Skeletal muscle satellite cell (primary cell): ENCODE measurements around the gene PC.
"Not testable (repeated sequence)": the region's sequence is repeated elsewhere in the genome, so short reads cannot be mapped to it uniquely, and the experiment has no call there.

ENCODE experiments used
- H3K27me3 ChIP-seq: 2 replicates; pipeline ENCODE4 v1.7.0; 2013; ENCODE audit warnings: low read length; ENCODE audit not compliant: control insufficient read depth, insufficient read depth
- H3K36me3 ChIP-seq: 2 replicates; pipeline ENCODE4 v1.7.0; 2013; ENCODE audit warnings: mild to moderate bottlenecking, control low read depth, low read length; ENCODE audit not compliant: insufficient read depth
- H3K4me1 ChIP-seq: 2 replicates; pipeline ENCODE4 v1.7.0; 2013; ENCODE audit warnings: low read length; ENCODE audit not compliant: control insufficient read depth, insufficient read depth
- H3K4me2 ChIP-seq: 2 replicates; pipeline ENCODE4 v1.7.0; 2013; ENCODE audit warnings: mild to moderate bottlenecking, low read length
- H3K4me3 ChIP-seq: 2 replicates; pipeline ENCODE4 v1.7.0; 2013; ENCODE audit warnings: low read length
- H3K9ac ChIP-seq: 2 replicates; pipeline ENCODE4 v1.7.0; 2013; ENCODE audit warnings: mild to moderate bottlenecking, low read depth, low read length, moderate library complexity
- H3K9me3 ChIP-seq: replicated peaks from 2 replicates; pipeline ENCODE4 v1.7.0; 2013; ENCODE audit warnings: mild to moderate bottlenecking, control low read depth, low read length

The PC gene

GRCh38 chr11:66988741-66989140 lies 30.6 kb upstream of the PC start:
- H3K4me2 ChIP-seq, H3K4me3 ChIP-seq, H3K4me1 ChIP-seq, H3K9me3 ChIP-seq, H3K36me3 ChIP-seq, H3K9ac ChIP-seq, H3K27me3 ChIP-seq: not testable (repeated sequence)

GRCh38 chr11:66987924-66988637 lies 29.9 kb upstream of the PC start:
- no peaks in the 10 kb centered on the region for H3K36me3 ChIP-seq
- H3K9ac ChIP-seq, result no peak overlapping the region
- H3K4me3 ChIP-seq, result no peak overlapping the region
- H3K9me3 ChIP-seq, result no peaks in the 10 kb centered on the region
- peaks cover 4% of the 10 kb centered on the region for H3K27me3 ChIP-seq
- H3K4me1 ChIP-seq, result peaks cover 11% of the 10 kb centered on the region
- no peak overlapping the region for H3K4me2 ChIP-seq

- Histone ChIP-seq H3K36me3 (no peaks in the 10 kb centered on the region), H3K4me3 (no peak overlapping the region), H3K9ac (no peak overlapping the region), H3K9me3 (no peaks in the 10 kb centered on the region), H3K4me2 (no peak overlapping the region), H3K27me3 (peaks cover 3% of the 10 kb centered on the region), H3K4me1 (peaks cover 13% of the 10 kb centered on the region)
Measured at GRCh38 chr11:66987158-66987620, 29.0 kb upstream of the PC start.

GRCh38 chr11:66986178-66986545 lies 28.0 kb upstream of the PC start:
- Histone ChIP-seq H3K27me3 (no peaks in the 10 kb centered on the region), H3K9ac (no peak overlapping the region), H3K4me3 (no peak overlapping the region), H3K36me3 (no peaks in the 10 kb centered on the region), H3K4me2 (no peak overlapping the region), H3K4me1 (peaks cover 21% of the 10 kb centered on the region), H3K9me3 (no peaks in the 10 kb centered on the region)

- Histone ChIP-seq H3K27me3 (no peaks in the 10 kb centered on the region), H3K4me1 (peaks cover 21% of the 10 kb centered on the region), H3K9ac (no peak overlapping the region), H3K9me3 (no peaks in the 10 kb centered on the region), H3K36me3 (no peaks in the 10 kb centered on the region), H3K4me3 (no peak overlapping the region), H3K4me2 (no peak overlapping the region)
Measured at GRCh38 chr11:66985508-66986177, 27.5 kb upstream of the PC start.

GRCh38 chr11:66983275-66983924 lies 25.2 kb upstream of the PC start:
- H3K4me2 ChIP-seq, result peak overlapping the region; percentile 26
- H3K9me3 ChIP-seq, result peaks cover 7% of the 10 kb centered on the region
- H3K9ac ChIP-seq, result no peak overlapping the region
- H3K4me1 ChIP-seq, result peaks cover 21% of the 10 kb centered on the region
- no peaks in the 10 kb centered on the region for H3K27me3 ChIP-seq
- H3K36me3 ChIP-seq, result no peaks in the 10 kb centered on the region
- no peak overlapping the region for H3K4me3 ChIP-seq

GRCh38 chr11:66981976-66982578 lies 23.9 kb upstream of the PC start:
- no peak overlapping the region for H3K4me3 ChIP-seq
- H3K9ac ChIP-seq, result no peak overlapping the region
- no peaks in the 10 kb centered on the region for H3K27me3 ChIP-seq
- peak overlapping the region; percentile 53 for H3K4me2 ChIP-seq
- no peaks in the 10 kb centered on the region for H3K36me3 ChIP-seq
- peaks cover 21% of the 10 kb centered on the region for H3K4me1 ChIP-seq
- H3K9me3 ChIP-seq, result peaks cover 7% of the 10 kb centered on the region

GRCh38 chr11:66979336-66979980 lies 21.3 kb upstream of the PC start:
- Histone ChIP-seq H3K27me3 (no peaks in the 10 kb centered on the region), H3K4me1 (peaks cover 24% of the 10 kb centered on the region), H3K9me3 (peaks cover 7% of the 10 kb centered on the region), H3K36me3 (no peaks in the 10 kb centered on the region), H3K9ac (no peak overlapping the region), H3K4me2 (no peak overlapping the region), H3K4me3 (no peak overlapping the region)

GRCh38 chr11:66978717-66979116 lies 20.5 kb upstream of the PC start:
- no peak overlapping the region for H3K9ac ChIP-seq
- H3K4me3 ChIP-seq, result no peak overlapping the region
- peaks cover 7% of the 10 kb centered on the region for H3K9me3 ChIP-seq
- no peak overlapping the region for H3K4me2 ChIP-seq
- H3K4me1 ChIP-seq, result peaks cover 26% of the 10 kb centered on the region
- H3K36me3 ChIP-seq, result no peaks in the 10 kb centered on the region
- no peaks in the 10 kb centered on the region for H3K27me3 ChIP-seq

- H3K4me1 ChIP-seq, result peaks cover 21% of the 10 kb centered on the region
- H3K4me3 ChIP-seq, result no peak overlapping the region
- no peak overlapping the region for H3K9ac ChIP-seq
- H3K27me3 ChIP-seq, result no peaks in the 10 kb centered on the region
- no peaks in the 10 kb centered on the region for H3K36me3 ChIP-seq
- H3K9me3 ChIP-seq, result peaks cover 7% of the 10 kb centered on the region
- no peak overlapping the region for H3K4me2 ChIP-seq
Measured at GRCh38 chr11:66978229-66978628, 20.0 kb upstream of the PC start.

GRCh38 chr11:66976925-66977324 lies 18.7 kb upstream of the PC start:
- H3K9me3 ChIP-seq, result peaks cover 7% of the 10 kb centered on the region
- H3K4me2 ChIP-seq, result no peak overlapping the region
- H3K27me3 ChIP-seq, result no peaks in the 10 kb centered on the region
- H3K4me1 ChIP-seq, result peaks cover 18% of the 10 kb centered on the region
- no peak overlapping the region for H3K4me3 ChIP-seq
- H3K9ac ChIP-seq, result no peak overlapping the region
- no peaks in the 10 kb centered on the region for H3K36me3 ChIP-seq
